Karpas-422 (cell line): ENCODE data around the gene MRPL45. TPM values are rescaled to one million over a fixed set of nuclear protein-coding genes. Genes with fewer than 3 reads are reported as not detected.

Experiments used
- DNase-seq: peaks from one replicate; pipeline ENCODE4 v3.0.0-alpha.2; 2015
- H2AFZ ChIP-seq: fragments of 200-600 bp; sonication (generic); 2 replicates; pipeline ENCODE4 v1.6.1; 2014; ENCODE audit warnings: antibody characterized with exemption, low read length, mixed read lengths
- H3K27ac ChIP-seq: fragments of 200-600 bp; sonication (generic); 2 replicates; pipeline ENCODE4 v1.5.1; 2014; ENCODE audit warnings: mild to moderate bottlenecking, low read length, moderate library complexity
- H3K27me3 ChIP-seq: fragments of 200-600 bp; sonication (generic); 2 replicates; pipeline ENCODE4 v1.6.1; 2014; ENCODE audit warnings: low read length, mixed read lengths
- H3K36me3 ChIP-seq: fragments of 200-600 bp; sonication (generic); 2 replicates; pipeline ENCODE4 v1.6.1; 2014; ENCODE audit warnings: low read length, mixed read lengths; ENCODE audit not compliant: insufficient read depth
- H3K4me1 ChIP-seq: fragments of 200-600 bp; sonication (generic); 2 replicates; pipeline ENCODE4 v1.6.1; 2014; ENCODE audit warnings: mild to moderate bottlenecking, low read length, mixed read lengths
- H3K4me2 ChIP-seq: fragments of 200-600 bp; sonication (generic); 2 replicates; pipeline ENCODE4 v1.6.1; 2014; ENCODE audit warnings: low read length, low read depth, mild to moderate bottlenecking; ENCODE audit not compliant: poor library complexity, severe bottlenecking
- H3K4me3 ChIP-seq: fragments of 200-600 bp; sonication (generic); 2 replicates; pipeline ENCODE4 v1.5.1; 2014; ENCODE audit warnings: mild to moderate bottlenecking, antibody characterized with exemption, low read length, mixed read lengths
- H3K79me2 ChIP-seq: fragments of 200-600 bp; sonication (generic); 2 replicates; pipeline ENCODE4 v1.6.1; 2014; ENCODE audit warnings: mild to moderate bottlenecking, low read length, mixed read lengths
- H3K9ac ChIP-seq: fragments of 200-600 bp; sonication (generic); 2 replicates; pipeline ENCODE4 v1.6.0; 2014; ENCODE audit warnings: low read length
- H3K9me2 ChIP-seq: fragments of 200-600 bp; sonication (generic), shearing (Covaris generic); replicated peaks from 2 replicates; pipeline ENCODE4 v1.6.0; 2014; ENCODE audit warnings: mild to moderate bottlenecking, low read length, moderate library complexity; ENCODE audit not compliant: insufficient read depth
- H3K9me3 ChIP-seq: fragments of 300-700, 200-600 bp; sonication (generic); 2 replicates; pipeline ENCODE4 v1.6.1; 2014; ENCODE audit warnings: low read length, mixed read lengths
- H4K20me1 ChIP-seq: fragments of 200-600 bp; sonication (generic); 2 replicates; pipeline ENCODE4 v1.6.1; 2014; ENCODE audit warnings: mild to moderate bottlenecking, antibody characterized with exemption, low read length, low read depth; ENCODE audit not compliant: insufficient read depth
- total RNA-seq: library from RNA; depleted of rRNA; stranded (reverse); fragments of >200 nt; shearing (Covaris generic); gene quantifications from 2 replicates; pipeline ENCODE4 v1.2.3, GENCODE V29; 2014; ENCODE audit warnings: low replicate concordance

Gene MRPL45
- total RNA-seq, 1 experiment from 2014 or later = 42.0 TPM

DNA sequence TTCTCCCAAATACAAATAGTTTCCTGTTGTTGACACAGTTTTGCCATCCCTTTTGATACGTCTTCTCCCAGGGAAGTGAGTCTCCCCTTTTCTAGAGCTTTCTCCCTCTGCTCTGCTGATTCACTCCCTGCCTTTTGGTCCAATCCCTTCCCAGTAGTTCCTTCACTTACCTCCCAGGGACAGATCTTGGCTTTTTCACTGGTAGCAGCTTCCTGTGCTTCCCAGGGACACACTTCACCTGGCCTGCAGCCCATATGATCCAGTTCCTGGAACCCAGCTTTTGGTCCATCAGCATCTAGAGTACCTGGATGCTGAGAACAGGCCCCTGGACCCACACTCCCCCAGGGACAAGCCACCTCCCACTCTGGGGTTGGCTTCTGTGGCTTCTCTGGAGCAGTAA lies 31.0 kb downstream of the MRPL45 start:
- no peaks in the 10 kb centered on the region; the same call in 1 of the 2 replicates for H3K27me3 ChIP-seq
- H3K9ac ChIP-seq = no peak overlapping the region
- no peak overlapping the region for H2AFZ ChIP-seq
- no peaks in the 10 kb centered on the region for H3K9me3 ChIP-seq
- peaks cover 28% of the 10 kb centered on the region for H3K4me1 ChIP-seq
- no peak overlapping the region for H3K27ac ChIP-seq
- no peak overlapping the region for H3K4me2 ChIP-seq
- no peaks in the 10 kb centered on the region for H3K9me2 ChIP-seq
- no peak overlapping the region for H3K4me3 ChIP-seq
- H3K79me2 ChIP-seq = no peaks in the 10 kb centered on the region
- no peak for DNase-seq
- peaks cover 9% of the 10 kb centered on the region; the same call in 1 of the 2 replicates for H3K36me3 ChIP-seq
- no peaks in the 10 kb centered on the region for H4K20me1 ChIP-seq

- no peaks in the 10 kb centered on the region for H3K9me2 ChIP-seq
- peaks cover 4% of the 10 kb centered on the region; the same call in 1 of the 2 replicates for H3K36me3 ChIP-seq
- H3K4me2 ChIP-seq = no peak overlapping the region
- no peak overlapping the region for H3K9ac ChIP-seq
- H3K4me1 ChIP-seq = peaks cover 28% of the 10 kb centered on the region
- H3K27ac ChIP-seq = no peak overlapping the region
- no peaks in the 10 kb centered on the region; the same call in 1 of the 2 replicates for H3K27me3 ChIP-seq
- no peak overlapping the region for H2AFZ ChIP-seq
- no peak for DNase-seq
- no peaks in the 10 kb centered on the region for H4K20me1 ChIP-seq
- no peaks in the 10 kb centered on the region for H3K79me2 ChIP-seq
- H3K9me3 ChIP-seq = no peaks in the 10 kb centered on the region
- H3K4me3 ChIP-seq = no peak overlapping the region
These were observed 31.7 kb downstream of the MRPL45 start for GRCh38 chr17:38328620-38329019.

DNA sequence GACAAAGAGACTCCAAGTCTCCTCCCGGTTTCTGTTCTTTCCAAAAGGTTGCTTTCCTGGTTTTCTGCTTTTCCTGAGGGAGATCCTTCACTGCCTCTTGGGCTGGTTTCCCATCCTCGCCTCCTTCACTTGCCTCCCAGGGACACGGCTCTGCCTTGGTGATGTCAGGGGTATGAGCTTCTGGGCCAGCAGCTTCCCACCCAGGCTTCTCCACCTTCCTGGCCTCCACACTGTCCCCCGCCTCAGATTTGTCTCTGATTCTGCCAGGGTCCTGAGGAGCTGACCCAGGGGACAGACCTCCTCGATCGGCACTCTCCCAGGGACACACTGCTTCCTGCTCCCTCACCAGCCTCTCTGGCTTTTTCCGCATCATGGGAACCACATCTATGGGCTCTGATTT lies 32.3 kb downstream of the MRPL45 start:
- no peak overlapping the region for H2AFZ ChIP-seq

GRCh38 chr17:38329808-38330730 lies 33.1 kb downstream of the MRPL45 start:
- H3K9ac ChIP-seq = no peak overlapping the region
- H3K4me1 ChIP-seq = peaks cover 15% of the 10 kb centered on the region
- no peaks in the 10 kb centered on the region for H3K9me3 ChIP-seq
- no peaks in the 10 kb centered on the region for H3K9me2 ChIP-seq
- H3K4me2 ChIP-seq = no peak overlapping the region
- no peak overlapping the region for H2AFZ ChIP-seq
- H4K20me1 ChIP-seq = no peaks in the 10 kb centered on the region
- H3K4me3 ChIP-seq = no peak overlapping the region
- no peaks in the 10 kb centered on the region for H3K79me2 ChIP-seq
- no peak for DNase-seq
- H3K27me3 ChIP-seq = no peaks in the 10 kb centered on the region; the same call in 1 of the 2 replicates
- no peaks in the 10 kb centered on the region for H3K36me3 ChIP-seq
- H3K27ac ChIP-seq = no peak overlapping the region

More for the DNA sequence above, 32.3 kb downstream of the MRPL45 start:
- Histone ChIP-seq H3K9me2 (no peaks in the 10 kb centered on the region), H3K9me3 (no peaks in the 10 kb centered on the region), H3K4me3 (no peak overlapping the region), H3K4me1 (peaks cover 22% of the 10 kb centered on the region), H3K36me3 (no peaks in the 10 kb centered on the region), H3K27me3 (no peaks in the 10 kb centered on the region; the same call in 1 of the 2 replicates), H3K27ac (no peak overlapping the region), H3K79me2 (no peaks in the 10 kb centered on the region), H3K4me2 (no peak overlapping the region), H4K20me1 (no peaks in the 10 kb centered on the region), H3K9ac (no peak overlapping the region)
- no peak for DNase-seq

DNA sequence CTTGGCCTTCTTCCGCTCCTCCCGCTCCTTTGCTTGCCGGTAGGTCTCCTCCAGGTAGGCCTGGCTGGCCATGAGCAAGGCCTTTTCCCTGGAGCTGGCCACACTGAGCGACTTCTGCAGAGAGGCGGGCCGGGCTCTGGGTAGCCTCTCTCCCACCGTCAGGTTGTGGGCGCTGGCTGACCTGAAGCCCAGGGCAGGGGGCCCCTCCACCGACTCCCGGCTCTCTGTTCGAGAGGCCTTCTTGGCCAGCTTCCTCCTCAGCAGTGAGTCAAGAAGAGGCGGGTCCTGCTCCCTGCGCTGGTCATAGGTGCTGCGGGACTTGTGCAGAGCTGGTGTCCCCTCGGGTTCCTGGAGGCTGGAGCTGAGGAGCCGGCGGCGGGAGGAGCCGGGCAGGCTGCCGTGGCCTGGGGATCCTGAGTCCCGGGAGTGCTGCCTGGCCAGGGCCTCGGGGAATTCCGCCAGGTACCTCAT lies 34.0 kb downstream of the MRPL45 start:
- Histone ChIP-seq H4K20me1 (no peaks in the 10 kb centered on the region), H3K9me3 (no peaks in the 10 kb centered on the region), H3K9ac (no peak overlapping the region), H2AFZ (no peak overlapping the region), H3K9me2 (no peaks in the 10 kb centered on the region), H3K79me2 (no peaks in the 10 kb centered on the region), H3K4me2 (no peak overlapping the region), H3K4me3 (no peak overlapping the region), H3K4me1 (peaks cover 5% of the 10 kb centered on the region), H3K27me3 (no peaks in the 10 kb centered on the region; the same call in 1 of the 2 replicates), H3K36me3 (no peaks in the 10 kb centered on the region), H3K27ac (no peak overlapping the region)
- DNase-seq = no peak

GRCh38 chr17:38332735-38333134 lies 35.8 kb downstream of the MRPL45 start:
- no peaks in the 10 kb centered on the region for H3K9me2 ChIP-seq
- no peak overlapping the region for H3K9ac ChIP-seq
- H3K27ac ChIP-seq = no peak overlapping the region
- no peaks in the 10 kb centered on the region for H3K79me2 ChIP-seq
- no peak overlapping the region for H3K4me3 ChIP-seq
- H3K27me3 ChIP-seq = no peaks in the 10 kb centered on the region
- no peak overlapping the region for H2AFZ ChIP-seq
- H4K20me1 ChIP-seq = no peaks in the 10 kb centered on the region
- DNase-seq = no peak
- no peak overlapping the region for H3K4me2 ChIP-seq
- no peaks in the 10 kb centered on the region for H3K36me3 ChIP-seq
- H3K9me3 ChIP-seq = no peaks in the 10 kb centered on the region
- H3K4me1 ChIP-seq = no peaks in the 10 kb centered on the region

GRCh38 chr17:38333635-38334295 lies 36.8 kb downstream of the MRPL45 start:
- peak; percentile 87 for DNase-seq
- Histone ChIP-seq H3K4me2 (no peak overlapping the region), H2AFZ (no peak overlapping the region), H3K36me3 (no peaks in the 10 kb centered on the region), H3K27me3 (no peaks in the 10 kb centered on the region), H3K9me2 (no peaks in the 10 kb centered on the region), H3K4me3 (no peak overlapping the region), H3K9ac (no peak overlapping the region), H3K9me3 (no peaks in the 10 kb centered on the region), H4K20me1 (no peaks in the 10 kb centered on the region), H3K4me1 (no peaks in the 10 kb centered on the region), H3K27ac (no peak overlapping the region), H3K79me2 (no peaks in the 10 kb centered on the region)
